Upper lobe of left lung (tissue), 6 donors: ENCODE data around the gene FAM241B. TPM values are rescaled to one million over a fixed set of nuclear protein-coding genes. Genes with fewer than 3 reads are reported as not detected.

ENCODE experiments used
- ATAC-seq, 2 donors: fragments of 200-7000 bp; cut with Tn5 transposase; one replicate each; pipeline ENCODE4 v1.9.1; 2022; ENCODE audit warnings: mild to moderate bottlenecking in 2 of 2, moderate library complexity in 2 of 2; ENCODE audit not compliant: low FRiP score in 2 of 2
- DNase-seq, 2 donors: peaks; one replicate each; pipeline ENCODE4 v3.0.0-alpha.2; 2019 to 2020
- H3K27ac ChIP-seq, 4 donors: fragments of 200-600 bp; sonication (generic); one replicate each; pipeline ENCODE4 v1.5.1; 2016 to 2019
- H3K27me3 ChIP-seq, 4 donors: fragments of 200-600 bp; sonication (generic); one replicate each; pipeline ENCODE4 v1.5.1; 2017 to 2019
- H3K36me3 ChIP-seq, 4 donors: fragments of 200-600 bp; sonication (generic); one replicate each; pipeline ENCODE4 v1.5.1; 2016 to 2019
- H3K4me1 ChIP-seq, 4 donors: fragments of 200-600 bp; sonication (generic); one replicate each; pipeline ENCODE4 v1.5.1; 2018 to 2019
- H3K4me3 ChIP-seq, 4 donors: fragments of 200-600 bp; sonication (generic); one replicate each; pipeline ENCODE4 v1.5.1; 2017 to 2019; ENCODE audit warnings: mild to moderate bottlenecking in 2 of 4, moderate library complexity in 1 of 4
- H3K9me3 ChIP-seq, 4 donors: fragments of 200-600 bp; sonication (generic); one replicate each; pipeline ENCODE4 v1.5.1; 2018 to 2019
- EP300 ChIP-seq, 4 donors: sonication (generic); formaldehyde crosslinking; IDR thresholded peaks; one replicate each; pipeline ENCODE4 v1.5.1; 2017; ENCODE audit warnings: antibody characterized with exemption in 4 of 4, control low read depth in 2 of 4
- POLR2A ChIP-seq, 4 donors: fragments of 450-650 bp; IDR thresholded peaks; one replicate each; pipeline ENCODE4 v1.5.1; 2016 to 2017; ENCODE audit warnings: antibody characterized with exemption in 4 of 4, mild to moderate bottlenecking in 2 of 4
- POLR2AphosphoS5 ChIP-seq, 2 donors: sonication (generic); formaldehyde crosslinking; IDR thresholded peaks; one replicate each; pipeline ENCODE4 v1.5.1; 2017; ENCODE audit warnings: antibody characterized with exemption in 2 of 2
- WGBS, 2 donors: methylation state at CpG; one replicate each; pipeline ENCODE4 v1.1.5; 2017 to 2018; 5-methylcytosine and 5-hydroxymethylcytosine counted together
- total RNA-seq, 6 donors: library from RNA; depleted of rRNA in 4 of 6; stranded (reverse); fragments of >200 nt in 4 of 6; gene quantifications; one replicate each; pipeline versions ENCODE4 v1.1.0 to v1.2.1, GENCODE V29; 2016 to 2021
- TF ChIP-seq, protein P1 (sequence below), 6 experiments: fragments of 450-650 bp in 4 of 6; fragments of 200-600 bp in 2 of 6; sonication (generic) in 2 of 6; IDR thresholded peaks; one replicate each; pipeline ENCODE4 v1.5.1; 2016 to 2019; ENCODE audit warnings: antibody characterized with exemption in 6 of 6
- donor health status: DM: no; HTN: no; CAD: no; lungs with moderate emphysema.
- donor health status: DM: no; HTN: yes; CAD: no; lungs with severe emphysema.

FAM241B gene
- total RNA-seq, 6 donors from 2014 or later, result 3.1 to 7.7 (median 6.5) TPM; not detected in 1

DNA sequence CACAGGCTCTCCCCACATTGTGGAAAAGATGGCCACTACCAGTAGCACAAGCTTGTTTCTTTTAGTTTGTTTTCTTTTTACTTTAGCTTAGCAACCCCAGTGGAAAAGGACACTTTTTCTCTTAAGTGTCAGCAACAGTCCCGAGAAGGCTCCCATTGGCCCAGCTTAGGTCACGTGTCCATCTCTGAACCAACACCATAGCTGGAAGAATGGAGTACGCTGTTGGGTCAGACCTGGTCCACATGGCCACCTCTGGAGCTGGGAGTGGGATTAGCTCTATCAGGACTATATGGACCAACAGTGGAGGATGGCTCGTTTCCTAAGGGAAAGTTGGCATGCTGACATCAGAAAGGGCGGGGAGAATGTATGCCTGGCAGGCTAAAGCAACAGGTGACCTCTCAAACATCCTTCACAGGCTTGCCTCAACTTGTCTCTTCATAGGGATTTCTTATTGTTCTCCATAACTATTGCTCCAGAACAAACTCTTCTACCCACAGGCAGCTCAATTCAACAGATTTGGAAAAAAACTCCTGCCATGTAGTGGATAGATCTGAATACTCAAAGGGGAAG is 29.2 kb upstream of the FAM241B start:
- Histone ChIP-seq H3K27me3 (no peaks in the 10 kb centered on the region), H3K36me3 (no peaks in the 10 kb centered on the region), H3K4me1 (no peaks in the 10 kb centered on the region), H3K4me3 (no peak overlapping the region), H3K9me3 (no peaks in the 10 kb centered on the region), H3K27ac (no peak overlapping the region)
- 74 to 81% methylated on average over 4 to 5 of the region's 5 CpGs for WGBS, 2 donors
- no peak for TF ChIP-seq EP300 (IDR thresholded peaks at IDR 0.05)
- DNase-seq (no peak), ATAC-seq (no peak)

DNA sequence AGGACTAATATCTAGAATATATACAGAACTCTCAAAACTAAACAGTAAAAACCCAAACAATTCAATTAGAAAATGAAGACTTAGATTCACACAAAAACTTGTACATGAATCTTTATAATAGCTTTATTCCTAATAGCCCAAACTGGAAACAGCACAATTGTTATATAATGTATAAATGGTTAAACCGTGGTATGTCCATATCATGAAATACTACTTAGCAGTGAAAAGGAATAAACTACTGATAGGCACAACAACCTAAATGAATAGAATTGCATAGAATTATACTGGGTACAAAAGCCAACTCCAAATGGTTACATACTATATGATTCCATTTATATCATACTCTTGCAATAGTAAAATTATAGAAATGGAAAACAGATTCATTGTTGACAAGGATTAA is 21.0 kb upstream of the FAM241B start:
- H3K4me1 ChIP-seq, result no peaks in the 10 kb centered on the region
- H3K27me3 ChIP-seq, result no peaks in the 10 kb centered on the region
- H3K9me3 ChIP-seq, result peaks cover 0 to 20% (median 5%) of the 10 kb centered on the region in 4 donors
- TF ChIP-seq, protein P1, sequence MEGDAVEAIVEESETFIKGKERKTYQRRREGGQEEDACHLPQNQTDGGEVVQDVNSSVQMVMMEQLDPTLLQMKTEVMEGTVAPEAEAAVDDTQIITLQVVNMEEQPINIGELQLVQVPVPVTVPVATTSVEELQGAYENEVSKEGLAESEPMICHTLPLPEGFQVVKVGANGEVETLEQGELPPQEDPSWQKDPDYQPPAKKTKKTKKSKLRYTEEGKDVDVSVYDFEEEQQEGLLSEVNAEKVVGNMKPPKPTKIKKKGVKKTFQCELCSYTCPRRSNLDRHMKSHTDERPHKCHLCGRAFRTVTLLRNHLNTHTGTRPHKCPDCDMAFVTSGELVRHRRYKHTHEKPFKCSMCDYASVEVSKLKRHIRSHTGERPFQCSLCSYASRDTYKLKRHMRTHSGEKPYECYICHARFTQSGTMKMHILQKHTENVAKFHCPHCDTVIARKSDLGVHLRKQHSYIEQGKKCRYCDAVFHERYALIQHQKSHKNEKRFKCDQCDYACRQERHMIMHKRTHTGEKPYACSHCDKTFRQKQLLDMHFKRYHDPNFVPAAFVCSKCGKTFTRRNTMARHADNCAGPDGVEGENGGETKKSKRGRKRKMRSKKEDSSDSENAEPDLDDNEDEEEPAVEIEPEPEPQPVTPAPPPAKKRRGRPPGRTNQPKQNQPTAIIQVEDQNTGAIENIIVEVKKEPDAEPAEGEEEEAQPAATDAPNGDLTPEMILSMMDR (IDR thresholded peaks at IDR 0.05), result no peak
- TF ChIP-seq POLR2A (IDR thresholded peaks at IDR 0.05) (no peak), POLR2AphosphoS5 (IDR thresholded peaks at IDR 0.05) (no peak), EP300 (IDR thresholded peaks at IDR 0.05) (no peak)
- no peak overlapping the region for H3K27ac ChIP-seq
- no peak for DNase-seq
- H3K36me3 ChIP-seq, result no peaks in the 10 kb centered on the region
- no peak for ATAC-seq
- 92% methylated on average over 1 of the region's 1 CpG for WGBS, 2 donors
- H3K4me3 ChIP-seq, result no peak overlapping the region

DNA sequence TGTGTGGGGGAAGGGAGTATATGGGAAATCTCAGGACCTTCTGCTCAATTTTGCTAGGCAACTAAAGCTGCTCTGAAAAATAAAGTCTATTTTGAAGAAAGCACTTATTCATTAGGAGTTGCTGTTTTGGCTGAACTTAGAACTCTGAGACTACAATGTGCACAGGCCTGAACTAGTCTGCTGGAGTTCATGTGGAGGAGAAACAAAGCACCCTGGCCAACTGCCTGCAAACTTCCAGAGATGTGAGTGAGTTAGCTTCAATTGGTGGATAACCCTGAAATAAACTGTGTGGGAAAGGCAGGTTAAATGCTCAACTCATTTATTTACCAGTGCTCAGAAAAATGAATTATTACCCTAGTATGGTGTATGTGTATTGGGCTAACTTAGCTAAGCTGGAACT is 17.3 kb upstream of the FAM241B start:
- Histone ChIP-seq H3K4me1 (no peaks in the 10 kb centered on the region), H3K36me3 (no peaks in the 10 kb centered on the region), H3K27me3 (no peaks in the 10 kb centered on the region), H3K9me3 (peaks cover 0 to 20% (median 5%) of the 10 kb centered on the region in 4 donors), H3K4me3 (no peak overlapping the region), H3K27ac (no peak overlapping the region)
- no peak for DNase-seq
- no peak for ATAC-seq
- no peak for TF ChIP-seq EP300 (IDR thresholded peaks at IDR 0.05)
- TF ChIP-seq, protein P1 (IDR thresholded peaks at IDR 0.05), result no peak
- no peak for TF ChIP-seq POLR2A (IDR thresholded peaks at IDR 0.05)
- TF ChIP-seq POLR2AphosphoS5 (IDR thresholded peaks at IDR 0.05), result no peak

DNA sequence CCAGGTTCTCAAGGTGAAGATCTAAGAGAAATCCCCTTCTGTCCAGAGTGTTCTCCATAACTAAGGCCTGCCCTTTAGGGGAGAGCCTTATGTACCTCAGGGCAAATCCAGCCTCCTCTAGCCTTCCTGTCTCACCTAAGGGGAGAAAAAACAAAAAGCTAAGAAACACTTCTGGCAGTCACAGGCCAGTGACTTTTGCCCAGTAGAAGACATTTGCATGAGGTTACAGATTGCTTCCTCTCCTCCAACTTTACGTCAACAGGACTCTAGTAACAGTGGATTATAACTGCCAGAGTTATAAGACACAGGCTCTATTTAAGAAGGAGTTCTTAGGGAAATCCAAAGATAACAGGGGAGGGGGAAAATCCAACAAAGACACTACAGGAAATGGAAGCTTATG is 15.9 kb upstream of the FAM241B start:
- WGBS, 2 donors, result 94 to 96% methylated on average over 1 of the region's 1 CpG
- H3K36me3 ChIP-seq, result no peaks in the 10 kb centered on the region
- no peak for ATAC-seq
- H3K27me3 ChIP-seq, result no peaks in the 10 kb centered on the region
- H3K27ac ChIP-seq, result no peak overlapping the region
- no peak overlapping the region for H3K4me3 ChIP-seq
- H3K9me3 ChIP-seq, result peaks cover 0 to 11% (median 5%) of the 10 kb centered on the region in 4 donors
- no peaks in the 10 kb centered on the region for H3K4me1 ChIP-seq
- TF ChIP-seq POLR2AphosphoS5 (IDR thresholded peaks at IDR 0.05) (no peak), EP300 (IDR thresholded peaks at IDR 0.05) (no peak), POLR2A (IDR thresholded peaks at IDR 0.05) (no peak)
- TF ChIP-seq, protein P1 (IDR thresholded peaks at IDR 0.05), result no peak
- no peak for DNase-seq

DNA sequence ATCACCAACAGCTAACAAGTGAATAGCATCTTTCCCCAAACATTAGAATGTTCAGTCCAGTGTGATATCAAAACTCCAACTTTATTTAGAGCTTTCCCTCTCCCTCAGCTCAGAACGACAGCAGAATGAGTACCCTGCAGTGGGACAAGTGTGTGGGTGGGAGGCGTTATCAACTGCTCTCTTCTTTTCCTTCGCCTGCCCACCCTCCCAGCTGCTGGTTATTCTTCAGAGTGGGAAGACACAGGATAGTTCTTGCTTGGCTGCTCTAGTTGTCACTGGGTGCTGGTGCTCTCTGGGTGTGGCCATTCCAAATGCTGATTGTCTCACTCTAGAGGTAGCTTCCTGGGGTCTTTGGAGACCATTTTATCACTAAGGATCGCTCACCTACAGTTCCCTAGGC is 13.7 kb upstream of the FAM241B start:
- H3K36me3 ChIP-seq, result no peaks in the 10 kb centered on the region
- H3K9me3 ChIP-seq, result no peaks in the 10 kb centered on the region
- TF ChIP-seq EP300 (IDR thresholded peaks at IDR 0.05) (no peak), POLR2AphosphoS5 (IDR thresholded peaks at IDR 0.05) (no peak), POLR2A (IDR thresholded peaks at IDR 0.05) (no peak)
- TF ChIP-seq, protein P1 (IDR thresholded peaks at IDR 0.05), result no peak
- WGBS, 2 donors, result 78 to 79% methylated on average over 4 of the region's 4 CpGs
- no peaks in the 10 kb centered on the region for H3K4me1 ChIP-seq
- DNase-seq (no peak), ATAC-seq (no peak)
- H3K27me3 ChIP-seq, result no peaks in the 10 kb centered on the region
- H3K27ac ChIP-seq, result no peak overlapping the region
- no peak overlapping the region for H3K4me3 ChIP-seq
